ENCODE results near the gene MMP26.

Gene MMP26

DNA sequence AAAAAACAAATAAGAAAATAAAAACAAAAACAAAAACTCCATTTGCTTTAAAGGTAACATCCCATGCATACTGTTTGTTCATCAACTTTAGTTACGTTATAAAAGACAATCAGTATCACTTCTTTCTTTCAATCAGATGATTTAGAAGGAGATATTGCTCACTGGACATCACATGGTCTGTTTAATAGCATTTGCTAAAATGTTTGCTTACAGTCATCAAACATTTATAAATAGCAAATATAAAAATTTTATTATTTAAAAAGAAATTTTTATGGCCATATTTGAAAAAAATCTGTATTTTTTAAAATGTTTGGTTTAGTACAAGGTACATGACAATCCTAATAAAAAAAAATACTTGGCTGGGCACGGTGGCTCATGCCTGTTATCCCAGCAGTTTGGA is 22.6 kb downstream of the MMP26 start:
- no peak for DNase-seq

DNA sequence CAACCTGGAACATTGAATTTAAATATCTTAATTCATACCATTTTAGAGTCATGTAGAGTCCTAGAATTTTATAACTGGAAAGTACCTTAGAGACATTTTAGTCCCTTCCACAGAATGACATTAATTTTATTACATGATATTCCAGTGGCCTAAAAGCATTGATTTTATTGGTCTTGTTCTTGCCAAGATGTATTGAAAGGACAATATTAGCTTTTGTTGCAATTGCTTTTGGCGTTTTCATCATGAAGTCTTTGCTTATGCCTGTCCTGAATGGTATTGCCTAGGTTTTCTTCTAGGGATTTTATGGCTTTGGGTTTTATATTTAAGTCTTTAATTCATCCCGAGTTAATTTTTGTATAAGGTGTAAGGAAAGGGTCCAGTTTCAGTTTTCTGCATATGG is 36.2 kb downstream of the MMP26 start:
- DNase-seq: no peak

DNA sequence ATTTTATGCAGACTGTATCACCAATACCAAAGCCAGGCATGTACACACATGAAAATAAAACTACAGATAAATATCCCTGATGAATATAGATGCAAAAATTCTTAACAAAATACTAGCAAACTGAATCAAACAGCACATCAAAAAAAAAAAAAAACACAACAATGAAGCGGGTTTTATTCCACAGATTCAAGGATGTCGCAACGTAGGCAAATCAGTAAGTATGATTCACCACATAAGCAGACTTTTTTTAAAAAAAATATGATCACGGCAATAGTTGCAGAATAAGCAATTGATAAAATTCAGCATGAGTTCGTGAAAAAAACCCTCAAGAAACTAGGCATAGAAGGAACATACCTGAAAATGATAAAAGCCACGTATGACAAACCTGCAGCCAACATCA is 43.9 kb downstream of the MMP26 start:
- no peak for DNase-seq

DNA sequence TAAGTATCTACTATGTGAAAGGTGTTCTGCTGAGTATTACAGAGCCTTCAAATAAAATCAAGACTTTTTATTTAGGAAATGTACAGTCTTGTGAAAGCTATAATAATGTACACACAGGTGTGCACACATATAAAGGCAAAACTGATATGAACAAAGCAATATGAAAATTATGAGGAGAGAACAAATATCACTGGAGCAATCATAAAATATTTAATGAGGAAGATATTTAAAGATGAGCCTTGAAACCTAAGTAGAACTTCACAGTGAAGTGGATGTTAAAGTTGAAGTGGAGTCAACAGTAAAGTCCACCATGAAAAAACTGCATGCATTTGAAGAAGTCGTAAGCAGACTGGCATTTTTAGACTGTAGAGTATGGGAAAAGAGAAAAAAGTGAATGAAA is 46.6 kb downstream of the MMP26 start:
- no peak for DNase-seq
